ENCODE results near the gene SNX25.

GRCh38 chr4:185383451-185383850 is 174.1 kb downstream of the SNX25 start:
- 0 out of 2 replicates have a peak, but pooled peaks have one; percentile 13 for TF ChIP-seq EP300 (IDR thresholded peaks at IDR 0.05; ENCODE audit: borderline replicate concordance)
- no peak for TF ChIP-seq USF1 (IDR thresholded peaks at IDR 0.05)
- TF ChIP-seq TCF12 (IDR thresholded peaks at IDR 0.05; ENCODE audit: low read depth): no peak
- no peak for TF ChIP-seq CREB1 (IDR thresholded peaks at IDR 0.05; ENCODE audit: low read depth)
- TF ChIP-seq FOXM1 (IDR thresholded peaks at IDR 0.05; ENCODE audit: borderline replicate concordance, low read depth): no peak
- peak; percentile 58; the same call in 1 of the 2 replicates for TF ChIP-seq TEAD4 (IDR thresholded peaks at IDR 0.05)
- TF ChIP-seq, protein P1, sequence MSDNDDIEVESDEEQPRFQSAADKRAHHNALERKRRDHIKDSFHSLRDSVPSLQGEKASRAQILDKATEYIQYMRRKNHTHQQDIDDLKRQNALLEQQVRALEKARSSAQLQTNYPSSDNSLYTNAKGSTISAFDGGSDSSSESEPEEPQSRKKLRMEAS (IDR thresholded peaks at IDR 0.05): no peak
- no peak for TF ChIP-seq RAD21 (IDR thresholded peaks at IDR 0.05; ENCODE audit: low read depth)
- no peak for TF ChIP-seq EGR1 (IDR thresholded peaks at IDR 0.05)
- peak; percentile 70 for TF ChIP-seq CEBPB (IDR thresholded peaks at IDR 0.05)
- TF ChIP-seq, protein P2, sequence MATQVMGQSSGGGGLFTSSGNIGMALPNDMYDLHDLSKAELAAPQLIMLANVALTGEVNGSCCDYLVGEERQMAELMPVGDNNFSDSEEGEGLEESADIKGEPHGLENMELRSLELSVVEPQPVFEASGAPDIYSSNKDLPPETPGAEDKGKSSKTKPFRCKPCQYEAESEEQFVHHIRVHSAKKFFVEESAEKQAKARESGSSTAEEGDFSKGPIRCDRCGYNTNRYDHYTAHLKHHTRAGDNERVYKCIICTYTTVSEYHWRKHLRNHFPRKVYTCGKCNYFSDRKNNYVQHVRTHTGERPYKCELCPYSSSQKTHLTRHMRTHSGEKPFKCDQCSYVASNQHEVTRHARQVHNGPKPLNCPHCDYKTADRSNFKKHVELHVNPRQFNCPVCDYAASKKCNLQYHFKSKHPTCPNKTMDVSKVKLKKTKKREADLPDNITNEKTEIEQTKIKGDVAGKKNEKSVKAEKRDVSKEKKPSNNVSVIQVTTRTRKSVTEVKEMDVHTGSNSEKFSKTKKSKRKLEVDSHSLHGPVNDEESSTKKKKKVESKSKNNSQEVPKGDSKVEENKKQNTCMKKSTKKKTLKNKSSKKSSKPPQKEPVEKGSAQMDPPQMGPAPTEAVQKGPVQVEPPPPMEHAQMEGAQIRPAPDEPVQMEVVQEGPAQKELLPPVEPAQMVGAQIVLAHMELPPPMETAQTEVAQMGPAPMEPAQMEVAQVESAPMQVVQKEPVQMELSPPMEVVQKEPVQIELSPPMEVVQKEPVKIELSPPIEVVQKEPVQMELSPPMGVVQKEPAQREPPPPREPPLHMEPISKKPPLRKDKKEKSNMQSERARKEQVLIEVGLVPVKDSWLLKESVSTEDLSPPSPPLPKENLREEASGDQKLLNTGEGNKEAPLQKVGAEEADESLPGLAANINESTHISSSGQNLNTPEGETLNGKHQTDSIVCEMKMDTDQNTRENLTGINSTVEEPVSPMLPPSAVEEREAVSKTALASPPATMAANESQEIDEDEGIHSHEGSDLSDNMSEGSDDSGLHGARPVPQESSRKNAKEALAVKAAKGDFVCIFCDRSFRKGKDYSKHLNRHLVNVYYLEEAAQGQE (IDR thresholded peaks at IDR 0.05; ENCODE audit: low read depth): no peak

Measured in Ishikawa (cell line).